SK-N-SH treated with all-trans-retinoic acid at 6 μM for 48 hours (cell line): Measurements from ENCODE around the gene SH2D1B.

Experiments used
- ATAC-seq: fragments of 200-7000 bp; cut with Tn5 transposase; 3 replicates; pipeline ENCODE4 v1.9.1; 2020; ENCODE audit warnings: mild to moderate bottlenecking, moderate library complexity
- ARNTL ChIP-seq: fragments of 450-650 bp; formaldehyde crosslinking; IDR thresholded peaks from 2 replicates; pipeline ENCODE4 v1.5.0; 2020; ENCODE audit warnings: low read depth, mild to moderate bottlenecking, moderate library complexity, borderline replicate concordance
- BACH2 ChIP-seq: fragments of 250-450 bp; sonication (Bioruptor Pico); IDR thresholded peaks from 2 replicates; pipeline ENCODE4 v1.9.0; 2021; ENCODE audit warnings: mild to moderate bottlenecking, borderline replicate concordance
- CSDC2 ChIP-seq: fragments of 250-450 bp; sonication (Bioruptor Pico); IDR thresholded peaks from 2 replicates; pipeline ENCODE4 v1.5.0; 2020; ENCODE audit warnings: mild to moderate bottlenecking, moderate library complexity
- ESRRG ChIP-seq: fragments of 250-450 bp; sonication (Bioruptor Pico); IDR thresholded peaks from 2 replicates; pipeline ENCODE4 v1.6.1; 2021; ENCODE audit warnings: mild to moderate bottlenecking
- GLIS3 ChIP-seq: fragments of 250-450 bp; sonication (Bioruptor Pico); IDR thresholded peaks from 2 replicates; pipeline ENCODE4 v1.5.0; 2020; ENCODE audit warnings: mild to moderate bottlenecking, moderate library complexity
- ISL1 ChIP-seq: fragments of 250-450 bp; sonication (Bioruptor Pico); IDR thresholded peaks from 2 replicates; pipeline ENCODE4 v2.1.2; 2022; ENCODE audit warnings: mild to moderate bottlenecking, moderate library complexity
- OSR1 ChIP-seq: fragments of 250-450 bp; sonication (Bioruptor Pico); IDR thresholded peaks from 2 replicates; pipeline ENCODE4 v1.8.0; 2022; ENCODE audit warnings: moderate library complexity, mild to moderate bottlenecking, inconsistent platforms
- PPARA ChIP-seq: fragments of 250-450 bp; sonication (Bioruptor Pico); IDR thresholded peaks from 2 replicates; pipeline ENCODE4 v1.5.0; 2020; ENCODE audit warnings: mild to moderate bottlenecking, borderline replicate concordance
- RARB ChIP-seq: fragments of 250-450 bp; sonication (Bioruptor Pico); IDR thresholded peaks from 2 replicates; pipeline ENCODE4 v1.8.0; 2021; ENCODE audit warnings: mild to moderate bottlenecking, moderate library complexity
- SNAI2 ChIP-seq: fragments of 250-450 bp; sonication (Bioruptor Pico); IDR thresholded peaks from 2 replicates; pipeline ENCODE4 v1.5.0; 2020; ENCODE audit warnings: mild to moderate bottlenecking, moderate library complexity
- TCF4 ChIP-seq: fragments of 250-450 bp; sonication (Bioruptor Pico); IDR thresholded peaks from 2 replicates; pipeline ENCODE4 v1.8.0; 2021; ENCODE audit warnings: mild to moderate bottlenecking, moderate library complexity, borderline replicate concordance
- TOX ChIP-seq: fragments of 250-450 bp; sonication (Bioruptor Pico); IDR thresholded peaks from 2 replicates; pipeline ENCODE4 v1.8.0; 2021; ENCODE audit warnings: mild to moderate bottlenecking, moderate library complexity, borderline replicate concordance
- ZC3H10 ChIP-seq: fragments of 250-450 bp; sonication (Bioruptor Pico); IDR thresholded peaks from 2 replicates; pipeline ENCODE4 v1.5.1; 2021; ENCODE audit warnings: mild to moderate bottlenecking, moderate library complexity
- ZFP3 ChIP-seq: fragments of 250-450 bp; sonication (Bioruptor Pico); IDR thresholded peaks from 2 replicates; pipeline ENCODE4 v1.5.0; 2020; ENCODE audit warnings: mild to moderate bottlenecking, moderate library complexity
- ZFP30 ChIP-seq: fragments of 450-650 bp; formaldehyde crosslinking; IDR thresholded peaks from 2 replicates; pipeline ENCODE4 v1.5.0; 2022; ENCODE audit warnings: mild to moderate bottlenecking, moderate library complexity
- ZNF565 ChIP-seq: fragments of 450-650 bp; formaldehyde crosslinking; conservative IDR thresholded peaks from 2 replicates; pipeline ENCODE4 v1.5.0; 2020; ENCODE audit warnings: low read depth, mild to moderate bottlenecking, moderate library complexity
- ZNF70 ChIP-seq: fragments of 450-650 bp; formaldehyde crosslinking; IDR thresholded peaks from 2 replicates; pipeline ENCODE4 v1.5.0; 2020; ENCODE audit warnings: mild to moderate bottlenecking, moderate library complexity
- ZNF8 ChIP-seq: fragments of 450-650 bp; formaldehyde crosslinking; IDR thresholded peaks from 2 replicates; pipeline ENCODE4 v1.5.0; 2020; ENCODE audit warnings: mild to moderate bottlenecking, moderate library complexity
- TF ChIP-seq, protein P1 (sequence below): fragments of 250-450 bp; sonication (Bioruptor Pico); IDR thresholded peaks from 2 replicates; pipeline ENCODE4 v1.5.0; 2020; ENCODE audit warnings: mild to moderate bottlenecking, moderate library complexity
- TF ChIP-seq, protein P2 (sequence below): fragments of 250-450 bp; sonication (Bioruptor Pico); IDR thresholded peaks from 2 replicates; pipeline ENCODE4 v1.5.1; 2021; ENCODE audit warnings: mild to moderate bottlenecking, moderate library complexity
- TF ChIP-seq, protein P3 (sequence below): fragments of 250-450 bp; sonication (Bioruptor Pico); IDR thresholded peaks from 2 replicates; pipeline ENCODE4 v1.5.1; 2020; ENCODE audit warnings: low read depth, mild to moderate bottlenecking, moderate library complexity
- TF ChIP-seq, protein P4 (sequence below): fragments of 250-450 bp; sonication (Bioruptor Pico); IDR thresholded peaks from 2 replicates; pipeline ENCODE4 v1.8.0; 2021; ENCODE audit warnings: low read depth, mild to moderate bottlenecking, moderate library complexity, borderline replicate concordance
- TF ChIP-seq, protein P5 (sequence below): fragments of 250-450 bp; sonication (Bioruptor Pico); IDR thresholded peaks from 2 replicates; pipeline ENCODE4 v1.8.0; 2020; ENCODE audit warnings: mild to moderate bottlenecking, moderate library complexity, borderline replicate concordance

Gene SH2D1B

DNA sequence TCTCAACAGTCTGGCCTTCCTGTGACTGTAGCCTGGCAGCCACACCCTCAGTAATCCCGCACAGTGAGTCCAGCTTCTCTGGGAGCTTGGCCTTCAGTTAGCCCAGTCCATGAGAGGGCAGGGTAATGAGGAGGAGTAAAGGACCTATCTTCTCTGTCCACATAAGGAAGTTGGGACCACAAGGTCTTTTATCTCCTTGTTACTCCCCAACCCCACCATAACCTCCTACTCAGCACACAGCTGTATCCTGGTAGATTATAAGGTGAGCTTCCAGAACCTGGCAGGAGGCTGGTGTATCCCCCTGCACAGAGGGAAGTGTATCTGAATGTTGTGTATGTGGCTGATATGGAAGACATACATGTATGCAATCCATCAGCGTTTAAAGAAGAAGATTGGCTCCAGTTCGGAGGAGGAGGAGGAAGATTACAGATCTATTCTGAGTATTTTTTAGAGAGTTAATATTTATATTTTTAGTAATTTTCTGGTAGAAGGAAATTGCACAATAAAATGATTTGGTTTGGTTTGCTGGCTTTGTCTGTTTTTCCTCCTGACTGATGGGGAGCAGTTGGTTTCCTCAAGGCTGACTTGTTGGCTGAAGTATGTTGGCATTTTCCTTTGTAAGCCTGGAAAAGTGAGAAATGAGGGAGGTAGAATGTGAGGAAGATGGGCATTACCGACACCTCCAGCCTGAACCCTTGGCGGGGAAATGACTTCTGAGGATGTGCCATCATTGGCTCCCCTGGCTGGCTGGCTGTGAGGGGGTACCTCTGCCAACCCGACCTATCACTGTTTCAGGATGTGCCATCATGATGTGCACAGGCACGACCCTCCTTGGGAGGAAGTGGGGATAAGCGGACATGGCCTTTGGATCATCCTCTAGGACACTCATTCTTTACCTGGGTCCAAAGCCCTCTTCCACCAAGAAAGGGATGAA lies 25.4 kb downstream of the SH2D1B start (continued):
- TF ChIP-seq, protein P1, sequence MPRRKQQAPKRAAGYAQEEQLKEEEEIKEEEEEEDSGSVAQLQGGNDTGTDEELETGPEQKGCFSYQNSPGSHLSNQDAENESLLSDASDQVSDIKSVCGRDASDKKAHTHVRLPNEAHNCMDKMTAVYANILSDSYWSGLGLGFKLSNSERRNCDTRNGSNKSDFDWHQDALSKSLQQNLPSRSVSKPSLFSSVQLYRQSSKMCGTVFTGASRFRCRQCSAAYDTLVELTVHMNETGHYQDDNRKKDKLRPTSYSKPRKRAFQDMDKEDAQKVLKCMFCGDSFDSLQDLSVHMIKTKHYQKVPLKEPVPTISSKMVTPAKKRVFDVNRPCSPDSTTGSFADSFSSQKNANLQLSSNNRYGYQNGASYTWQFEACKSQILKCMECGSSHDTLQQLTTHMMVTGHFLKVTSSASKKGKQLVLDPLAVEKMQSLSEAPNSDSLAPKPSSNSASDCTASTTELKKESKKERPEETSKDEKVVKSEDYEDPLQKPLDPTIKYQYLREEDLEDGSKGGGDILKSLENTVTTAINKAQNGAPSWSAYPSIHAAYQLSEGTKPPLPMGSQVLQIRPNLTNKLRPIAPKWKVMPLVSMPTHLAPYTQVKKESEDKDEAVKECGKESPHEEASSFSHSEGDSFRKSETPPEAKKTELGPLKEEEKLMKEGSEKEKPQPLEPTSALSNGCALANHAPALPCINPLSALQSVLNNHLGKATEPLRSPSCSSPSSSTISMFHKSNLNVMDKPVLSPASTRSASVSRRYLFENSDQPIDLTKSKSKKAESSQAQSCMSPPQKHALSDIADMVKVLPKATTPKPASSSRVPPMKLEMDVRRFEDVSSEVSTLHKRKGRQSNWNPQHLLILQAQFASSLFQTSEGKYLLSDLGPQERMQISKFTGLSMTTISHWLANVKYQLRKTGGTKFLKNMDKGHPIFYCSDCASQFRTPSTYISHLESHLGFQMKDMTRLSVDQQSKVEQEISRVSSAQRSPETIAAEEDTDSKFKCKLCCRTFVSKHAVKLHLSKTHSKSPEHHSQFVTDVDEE = no peak
- TF ChIP-seq ZNF70 (CRISPR knock-in tag) = no peak
- no peak for TF ChIP-seq ZFP30 (CRISPR knock-in tag)
- no peak for TF ChIP-seq ZNF565
- TF ChIP-seq, protein P2, sequence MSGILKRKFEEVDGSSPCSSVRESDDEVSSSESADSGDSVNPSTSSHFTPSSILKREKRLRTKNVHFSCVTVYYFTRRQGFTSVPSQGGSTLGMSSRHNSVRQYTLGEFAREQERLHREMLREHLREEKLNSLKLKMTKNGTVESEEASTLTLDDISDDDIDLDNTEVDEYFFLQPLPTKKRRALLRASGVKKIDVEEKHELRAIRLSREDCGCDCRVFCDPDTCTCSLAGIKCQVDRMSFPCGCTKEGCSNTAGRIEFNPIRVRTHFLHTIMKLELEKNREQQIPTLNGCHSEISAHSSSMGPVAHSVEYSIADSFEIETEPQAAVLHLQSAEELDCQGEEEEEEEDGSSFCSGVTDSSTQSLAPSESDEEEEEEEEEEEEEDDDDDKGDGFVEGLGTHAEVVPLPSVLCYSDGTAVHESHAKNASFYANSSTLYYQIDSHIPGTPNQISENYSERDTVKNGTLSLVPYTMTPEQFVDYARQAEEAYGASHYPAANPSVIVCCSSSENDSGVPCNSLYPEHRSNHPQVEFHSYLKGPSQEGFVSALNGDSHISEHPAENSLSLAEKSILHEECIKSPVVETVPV (CRISPR knock-in tag) = no peak
- TF ChIP-seq, protein P3, sequence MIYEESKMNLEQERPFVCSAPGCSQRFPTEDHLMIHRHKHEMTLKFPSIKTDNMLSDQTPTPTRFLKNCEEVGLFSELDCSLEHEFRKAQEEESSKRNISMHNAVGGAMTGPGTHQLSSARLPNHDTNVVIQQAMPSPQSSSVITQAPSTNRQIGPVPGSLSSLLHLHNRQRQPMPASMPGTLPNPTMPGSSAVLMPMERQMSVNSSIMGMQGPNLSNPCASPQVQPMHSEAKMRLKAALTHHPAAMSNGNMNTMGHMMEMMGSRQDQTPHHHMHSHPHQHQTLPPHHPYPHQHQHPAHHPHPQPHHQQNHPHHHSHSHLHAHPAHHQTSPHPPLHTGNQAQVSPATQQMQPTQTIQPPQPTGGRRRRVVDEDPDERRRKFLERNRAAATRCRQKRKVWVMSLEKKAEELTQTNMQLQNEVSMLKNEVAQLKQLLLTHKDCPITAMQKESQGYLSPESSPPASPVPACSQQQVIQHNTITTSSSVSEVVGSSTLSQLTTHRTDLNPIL (CRISPR knock-in tag) = no peak
- no peak for TF ChIP-seq ZNF8 (CRISPR knock-in tag)
- TF ChIP-seq ESRRG (CRISPR knock-in tag) = no peak

DNA sequence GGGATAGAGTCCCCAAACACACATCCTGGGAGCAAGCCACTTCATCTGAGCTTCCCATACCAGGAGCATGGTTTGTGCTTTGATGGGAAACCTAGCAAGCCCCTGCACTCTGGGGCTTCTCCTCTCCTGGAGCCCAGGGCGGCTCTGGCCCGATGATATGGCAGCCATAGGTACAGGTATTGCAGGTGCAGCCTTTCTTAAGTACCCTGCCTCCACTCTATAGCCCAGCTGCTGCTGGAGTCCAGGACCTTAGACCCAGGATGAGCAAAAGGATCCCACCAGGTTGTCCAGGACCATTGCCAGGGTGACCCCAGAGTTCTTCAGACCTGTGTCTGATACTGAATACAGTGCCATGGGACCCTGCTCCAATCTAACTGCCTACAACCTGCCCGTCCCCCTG lies 26.2 kb downstream of the SH2D1B start:
- TF ChIP-seq ZC3H10 (CRISPR knock-in tag) (no peak), CSDC2 (no peak), RARB (CRISPR knock-in tag) (no peak), ESRRG (CRISPR knock-in tag) (no peak), GLIS3 (no peak), ZNF70 (CRISPR knock-in tag) (no peak)
- TF ChIP-seq, all 23 proteins: peak for 0
- ATAC-seq = no peak

DNA sequence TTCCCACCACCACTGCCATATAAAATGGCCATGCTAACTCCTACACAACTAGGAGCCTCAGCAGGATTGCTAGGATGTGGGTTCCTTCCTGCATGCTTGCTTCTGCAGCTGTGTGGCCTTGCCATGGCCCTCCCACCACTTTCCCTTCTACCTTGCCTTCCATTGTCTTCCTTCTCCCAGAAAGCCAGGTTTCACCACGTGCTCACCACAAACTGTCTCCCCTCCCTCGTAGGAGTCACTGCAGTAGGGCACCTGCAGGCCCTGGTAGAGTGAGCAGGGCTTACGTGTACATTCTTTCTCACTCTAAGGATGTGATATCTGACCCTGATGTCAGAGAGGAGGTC lies 26.7 kb downstream of the SH2D1B start:
- TF ChIP-seq ARNTL (CRISPR knock-in tag) (no peak), ZFP3 (no peak), ESRRG (CRISPR knock-in tag) (no peak), TOX (CRISPR knock-in tag) (no peak), ZNF8 (CRISPR knock-in tag) (no peak), GLIS3 (no peak), SNAI2 (CRISPR knock-in tag) (no peak), TCF4 (no peak), ISL1 (CRISPR knock-in tag) (no peak), OSR1 (CRISPR knock-in tag) (no peak), ZC3H10 (CRISPR knock-in tag) (no peak), PPARA (CRISPR knock-in tag) (no peak), BACH2 (no peak), RARB (CRISPR knock-in tag) (no peak), ZNF565 (no peak), ZFP30 (CRISPR knock-in tag) (no peak)
- TF ChIP-seq, protein P4, sequence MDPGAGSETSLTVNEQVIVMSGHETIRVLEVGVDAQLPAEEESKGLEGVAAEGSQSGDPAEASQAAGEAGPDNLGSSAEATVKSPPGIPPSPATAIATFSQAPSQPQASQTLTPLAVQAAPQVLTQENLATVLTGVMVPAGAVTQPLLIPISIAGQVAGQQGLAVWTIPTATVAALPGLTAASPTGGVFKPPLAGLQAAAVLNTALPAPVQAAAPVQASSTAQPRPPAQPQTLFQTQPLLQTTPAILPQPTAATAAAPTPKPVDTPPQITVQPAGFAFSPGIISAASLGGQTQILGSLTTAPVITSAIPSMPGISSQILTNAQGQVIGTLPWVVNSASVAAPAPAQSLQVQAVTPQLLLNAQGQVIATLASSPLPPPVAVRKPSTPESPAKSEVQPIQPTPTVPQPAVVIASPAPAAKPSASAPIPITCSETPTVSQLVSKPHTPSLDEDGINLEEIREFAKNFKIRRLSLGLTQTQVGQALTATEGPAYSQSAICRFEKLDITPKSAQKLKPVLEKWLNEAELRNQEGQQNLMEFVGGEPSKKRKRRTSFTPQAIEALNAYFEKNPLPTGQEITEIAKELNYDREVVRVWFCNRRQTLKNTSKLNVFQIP = no peak
- TF ChIP-seq, protein P2 (CRISPR knock-in tag) = no peak
- TF ChIP-seq, protein P5, sequence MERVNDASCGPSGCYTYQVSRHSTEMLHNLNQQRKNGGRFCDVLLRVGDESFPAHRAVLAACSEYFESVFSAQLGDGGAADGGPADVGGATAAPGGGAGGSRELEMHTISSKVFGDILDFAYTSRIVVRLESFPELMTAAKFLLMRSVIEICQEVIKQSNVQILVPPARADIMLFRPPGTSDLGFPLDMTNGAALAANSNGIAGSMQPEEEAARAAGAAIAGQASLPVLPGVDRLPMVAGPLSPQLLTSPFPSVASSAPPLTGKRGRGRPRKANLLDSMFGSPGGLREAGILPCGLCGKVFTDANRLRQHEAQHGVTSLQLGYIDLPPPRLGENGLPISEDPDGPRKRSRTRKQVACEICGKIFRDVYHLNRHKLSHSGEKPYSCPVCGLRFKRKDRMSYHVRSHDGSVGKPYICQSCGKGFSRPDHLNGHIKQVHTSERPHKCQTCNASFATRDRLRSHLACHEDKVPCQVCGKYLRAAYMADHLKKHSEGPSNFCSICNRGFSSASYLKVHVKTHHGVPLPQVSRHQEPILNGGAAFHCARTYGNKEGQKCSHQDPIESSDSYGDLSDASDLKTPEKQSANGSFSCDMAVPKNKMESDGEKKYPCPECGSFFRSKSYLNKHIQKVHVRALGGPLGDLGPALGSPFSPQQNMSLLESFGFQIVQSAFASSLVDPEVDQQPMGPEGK (CRISPR knock-in tag) = no peak
- TF ChIP-seq, protein P1 = no peak
- TF ChIP-seq, all 23 proteins: peak for 0
- no peak for ATAC-seq
